Parathyroid adenoma (tissue), 2 donors: Measurements from ENCODE around the gene BRAF.

Experiments
- H2AFZ ChIP-seq: fragments of 300-600 bp; sonication (generic); one replicate; pipeline ENCODE4 v1.7.0; 2017; ENCODE audit warnings: antibody characterized with exemption, mild to moderate bottlenecking
- H3K27ac ChIP-seq: fragments of 300-600 bp; sonication (generic); one replicate; pipeline ENCODE4 v1.7.0; 2017
- H3K27me3 ChIP-seq: fragments of 300-600 bp; sonication (generic); one replicate; pipeline ENCODE4 v1.7.0; 2017; ENCODE audit warnings: low read length; ENCODE audit not compliant: control insufficient read depth, insufficient read depth
- H3K36me3 ChIP-seq: fragments of 300-600 bp; sonication (generic); one replicate; pipeline ENCODE4 v1.7.0; 2017; ENCODE audit warnings: low read length; ENCODE audit not compliant: control insufficient read depth, insufficient read depth
- H3K4me1 ChIP-seq: fragments of 300-600 bp; sonication (generic); one replicate; pipeline ENCODE4 v1.7.0; 2017; ENCODE audit warnings: control low read depth
- H3K4me2 ChIP-seq: fragments of 300-600 bp; sonication (generic); one replicate; pipeline ENCODE4 v1.7.0; 2017; ENCODE audit warnings: low read length
- H3K4me3 ChIP-seq: fragments of 300-600 bp; sonication (generic); one replicate; pipeline ENCODE4 v1.7.0; 2017; ENCODE audit warnings: low read depth, low read length
- H3K79me2 ChIP-seq: fragments of 300-600 bp; sonication (generic); one replicate; pipeline ENCODE4 v1.7.0; 2017; ENCODE audit warnings: control low read depth
- H3K9ac ChIP-seq: fragments of 300-600 bp; sonication (generic); one replicate; pipeline ENCODE4 v1.7.0; 2017; ENCODE audit warnings: mild to moderate bottlenecking
- H3K9me3 ChIP-seq: fragments of 300-600 bp; sonication (generic); one replicate; pipeline ENCODE4 v1.7.0; 2017; ENCODE audit warnings: low read length; ENCODE audit not compliant: control insufficient read depth
- TF ChIP-seq, protein P1 (sequence below): fragments of 300-600 bp; sonication (generic); IDR thresholded peaks from one replicate; pipeline ENCODE4 v1.7.0; 2017; ENCODE audit warnings: antibody characterized with exemption, mild to moderate bottlenecking
- donor health status: primary hyperparathyroidism.

BRAF gene

GRCh38 chr7:140675726-140676125 lies 249.0 kb downstream of the BRAF start:
- no peak overlapping the region for H3K4me3 ChIP-seq
- no peaks in the 10 kb centered on the region for H3K36me3 ChIP-seq
- H3K27ac ChIP-seq: no peak overlapping the region
- H3K9ac ChIP-seq: no peak overlapping the region
- H3K79me2 ChIP-seq: peaks cover 3% of the 10 kb centered on the region
- no peak overlapping the region for H3K4me2 ChIP-seq
- no peaks in the 10 kb centered on the region for H3K27me3 ChIP-seq
- no peak overlapping the region for H2AFZ ChIP-seq
- H3K4me1 ChIP-seq: peaks cover 13% of the 10 kb centered on the region
- H3K9me3 ChIP-seq: no peaks in the 10 kb centered on the region
- TF ChIP-seq, protein P1, sequence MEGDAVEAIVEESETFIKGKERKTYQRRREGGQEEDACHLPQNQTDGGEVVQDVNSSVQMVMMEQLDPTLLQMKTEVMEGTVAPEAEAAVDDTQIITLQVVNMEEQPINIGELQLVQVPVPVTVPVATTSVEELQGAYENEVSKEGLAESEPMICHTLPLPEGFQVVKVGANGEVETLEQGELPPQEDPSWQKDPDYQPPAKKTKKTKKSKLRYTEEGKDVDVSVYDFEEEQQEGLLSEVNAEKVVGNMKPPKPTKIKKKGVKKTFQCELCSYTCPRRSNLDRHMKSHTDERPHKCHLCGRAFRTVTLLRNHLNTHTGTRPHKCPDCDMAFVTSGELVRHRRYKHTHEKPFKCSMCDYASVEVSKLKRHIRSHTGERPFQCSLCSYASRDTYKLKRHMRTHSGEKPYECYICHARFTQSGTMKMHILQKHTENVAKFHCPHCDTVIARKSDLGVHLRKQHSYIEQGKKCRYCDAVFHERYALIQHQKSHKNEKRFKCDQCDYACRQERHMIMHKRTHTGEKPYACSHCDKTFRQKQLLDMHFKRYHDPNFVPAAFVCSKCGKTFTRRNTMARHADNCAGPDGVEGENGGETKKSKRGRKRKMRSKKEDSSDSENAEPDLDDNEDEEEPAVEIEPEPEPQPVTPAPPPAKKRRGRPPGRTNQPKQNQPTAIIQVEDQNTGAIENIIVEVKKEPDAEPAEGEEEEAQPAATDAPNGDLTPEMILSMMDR: no peak

DNA sequence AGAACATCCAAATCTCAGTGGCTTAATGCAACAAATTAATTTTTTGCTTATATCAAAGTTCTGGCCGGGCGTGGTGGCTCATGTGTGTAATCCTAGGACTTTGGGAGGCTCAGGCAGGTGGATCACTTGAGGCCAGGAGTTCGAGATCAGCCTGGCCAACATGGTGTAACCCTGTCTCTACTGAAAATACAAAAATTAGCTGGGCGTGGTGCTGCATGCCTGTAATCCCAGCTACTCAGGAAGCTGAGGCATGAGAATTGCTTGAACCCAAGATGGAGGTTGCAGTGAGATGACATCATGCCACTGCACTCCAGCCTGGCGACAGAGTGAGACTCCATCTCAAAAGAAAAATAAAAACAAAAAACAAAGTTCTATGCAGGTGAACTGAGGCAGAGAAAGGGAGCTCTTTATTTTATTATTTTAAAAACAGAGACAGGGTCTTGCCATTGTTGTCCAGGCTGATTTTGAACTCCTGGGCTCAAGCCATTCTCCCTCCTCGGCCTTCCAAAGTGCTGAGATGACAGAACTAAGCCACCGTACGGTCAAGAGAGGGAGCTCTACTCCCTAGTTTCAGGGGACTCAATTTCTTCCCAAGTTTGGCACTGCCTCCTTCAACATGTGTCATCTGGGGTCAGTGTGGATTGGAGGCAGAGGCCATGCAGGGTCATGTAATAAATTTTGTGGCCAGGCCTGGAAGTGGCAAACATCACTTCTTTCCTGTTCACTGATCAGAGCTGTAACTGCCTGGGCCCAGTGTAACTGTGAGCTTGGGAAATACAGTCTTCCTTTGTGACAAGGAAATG lies 249.6 kb downstream of the BRAF start:
- Histone ChIP-seq H3K4me2 (no peak overlapping the region), H2AFZ (no peak overlapping the region), H3K9me3 (no peaks in the 10 kb centered on the region), H3K27me3 (no peaks in the 10 kb centered on the region), H3K79me2 (peaks cover 3% of the 10 kb centered on the region), H3K36me3 (no peaks in the 10 kb centered on the region), H3K27ac (no peak overlapping the region), H3K4me1 (peaks cover 13% of the 10 kb centered on the region), H3K4me3 (no peak overlapping the region), H3K9ac (no peak overlapping the region)
- TF ChIP-seq, protein P1: peak; percentile 15

GRCh38 chr7:140674356-140674800 lies 250.4 kb downstream of the BRAF start:
- peak overlapping the region; percentile 99 for H2AFZ ChIP-seq
- H3K4me2 ChIP-seq: peak overlapping the region; percentile 85
- H3K27ac ChIP-seq: peak overlapping the region; percentile 95
- H3K36me3 ChIP-seq: no peaks in the 10 kb centered on the region
- H3K9ac ChIP-seq: no peak overlapping the region
- H3K27me3 ChIP-seq: no peaks in the 10 kb centered on the region
- no peak overlapping the region for H3K4me3 ChIP-seq
- TF ChIP-seq, protein P1: no peak
- H3K4me1 ChIP-seq: peaks cover 13% of the 10 kb centered on the region
- H3K79me2 ChIP-seq: peaks cover 3% of the 10 kb centered on the region
- H3K9me3 ChIP-seq: no peaks in the 10 kb centered on the region

DNA sequence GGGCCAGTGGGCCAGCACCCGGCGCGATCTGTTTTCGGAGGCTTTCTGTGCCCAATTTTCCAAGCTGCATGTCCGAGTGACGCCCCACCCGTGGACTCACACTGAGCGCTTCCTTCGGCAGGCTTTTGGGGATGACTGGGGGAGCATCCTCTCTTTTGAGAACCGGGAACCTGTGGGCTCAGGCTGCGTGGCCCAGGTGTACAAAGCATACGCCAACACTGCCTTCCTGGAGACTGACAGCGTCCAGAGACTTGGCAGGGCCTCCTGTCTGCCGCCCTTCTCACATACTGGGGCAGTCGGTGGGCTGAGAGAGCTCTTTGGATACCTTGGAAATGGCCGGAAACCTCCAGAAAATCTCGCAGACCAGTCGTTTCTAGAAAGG lies 251.0 kb downstream of the BRAF start:
- H3K4me1 ChIP-seq: peaks cover 13% of the 10 kb centered on the region
- H2AFZ ChIP-seq: peak overlapping the region; percentile 99
- TF ChIP-seq, protein P1: no peak

More for the DNA sequence above, 251.0 kb downstream of the BRAF start:
- Histone ChIP-seq H3K27ac (peak overlapping the region; percentile 95), H3K4me3 (peak overlapping the region; percentile 81), H3K4me2 (peak overlapping the region; percentile 85), H3K27me3 (no peaks in the 10 kb centered on the region), H3K79me2 (peaks cover 3% of the 10 kb centered on the region), H3K9me3 (no peaks in the 10 kb centered on the region), H3K36me3 (no peaks in the 10 kb centered on the region), H3K9ac (peak overlapping the region; percentile 39)
